Mesenchymal stem cell (in vitro differentiated cells and primary cell): ENCODE data around the gene ERBB4.

Source experiments
- DNase-seq: peaks from one replicate; pipeline ENCODE4 v3.0.0-alpha.2; 2013
- H2AFZ ChIP-seq: one replicate; pipeline ENCODE4 v1.6.1; 2013; ENCODE audit warnings: low read depth, mild to moderate bottlenecking, control low read depth, inconsistent platforms, low read length, moderate library complexity
- H2AK5ac ChIP-seq: 2 replicates; pipeline ENCODE4 v1.6.1; 2013; ENCODE audit warnings: low read length, moderate library complexity, mild to moderate bottlenecking, inconsistent platforms; ENCODE audit not compliant: severe bottlenecking
- H2BK120ac ChIP-seq: one replicate; pipeline ENCODE4 v1.6.1; 2013; ENCODE audit warnings: low read depth, mild to moderate bottlenecking, inconsistent platforms, low read length, moderate library complexity
- H2BK12ac ChIP-seq, 2 experiments: one replicate each; pipeline ENCODE4 v1.6.1; 2013; ENCODE audit warnings: inconsistent platforms in 2 of 2, low read length in 2 of 2, mild to moderate bottlenecking in 2 of 2, moderate library complexity in 2 of 2, control low read depth in 1 of 2
- H2BK15ac ChIP-seq: one replicate; pipeline ENCODE4 v1.6.1; 2013; ENCODE audit warnings: mild to moderate bottlenecking, low read depth, inconsistent platforms; ENCODE audit not compliant: poor library complexity, severe bottlenecking
- H2BK5ac ChIP-seq: 2 replicates; pipeline ENCODE4 v1.6.1; 2013; ENCODE audit warnings: low read depth, mild to moderate bottlenecking, low read length, control low read depth, inconsistent platforms; ENCODE audit not compliant: poor library complexity, severe bottlenecking
- H3K14ac ChIP-seq, 2 experiments: one replicate each; pipeline ENCODE4 v1.6.1; 2013; ENCODE audit warnings: inconsistent platforms in 2 of 2, low read length in 2 of 2, control low read depth in 1 of 2, mild to moderate bottlenecking in 1 of 2, moderate library complexity in 1 of 2
- H3K18ac ChIP-seq, 2 experiments: one replicate each; pipeline ENCODE4 v1.6.1; 2013; ENCODE audit warnings: inconsistent platforms in 2 of 2, low read length in 2 of 2, control low read depth in 1 of 2, low read depth in 1 of 2, mild to moderate bottlenecking in 1 of 2
- H3K23ac ChIP-seq, 2 experiments: one replicate each; pipeline ENCODE4 v1.6.1; 2013; ENCODE audit warnings: inconsistent platforms in 2 of 2, low read length in 2 of 2, mild to moderate bottlenecking in 2 of 2, moderate library complexity in 2 of 2, control low read depth in 1 of 2
- H3K27ac ChIP-seq: 2 replicates; pipeline ENCODE4 v1.5.1; 2013; ENCODE audit warnings: mild to moderate bottlenecking, moderate library complexity, low read length, control low read depth, inconsistent platforms; ENCODE audit not compliant: poor library complexity, severe bottlenecking
- H3K27me3 ChIP-seq, 2 experiments: 2 replicates each; pipeline versions ENCODE4 v1.6.1 to v1.7.0; 2013; ENCODE audit warnings: low read length in 2 of 2, mild to moderate bottlenecking in 2 of 2, moderate library complexity in 2 of 2, control low read depth in 1 of 2, inconsistent platforms in 1 of 2; ENCODE audit not compliant: control insufficient read depth in 1 of 2, insufficient read depth in 1 of 2
- H3K36me3 ChIP-seq, 2 experiments: 2 replicates each; pipeline versions ENCODE4 v1.6.1 to v1.7.0; 2013; ENCODE audit warnings: low read length in 2 of 2, control low read depth in 1 of 2, inconsistent platforms in 1 of 2, low read depth in 1 of 2, mild to moderate bottlenecking in 1 of 2; ENCODE audit not compliant: insufficient read depth in 2 of 2, control insufficient read depth in 1 of 2
- H3K4ac ChIP-seq, 2 experiments: one replicate each; pipeline ENCODE4 v1.6.1; 2013; ENCODE audit warnings: inconsistent platforms in 2 of 2, low read length in 2 of 2, mild to moderate bottlenecking in 2 of 2, moderate library complexity in 2 of 2, control low read depth in 1 of 2, low read depth in 1 of 2
- H3K4me1 ChIP-seq: 2 replicates; pipeline ENCODE4 v1.6.1; 2013; ENCODE audit warnings: low read depth, low read length, control low read depth; ENCODE audit not compliant: control insufficient read depth, insufficient read depth
- H3K4me2 ChIP-seq: 2 replicates; pipeline ENCODE4 v1.6.1; 2013; ENCODE audit warnings: low read length, mild to moderate bottlenecking, inconsistent platforms; ENCODE audit not compliant: poor library complexity, severe bottlenecking
- H3K4me3 ChIP-seq, 2 experiments: 2 replicates each; pipeline versions ENCODE4 v1.5.1 to v1.7.0; 2013; ENCODE audit warnings: low read length in 2 of 2, mild to moderate bottlenecking in 2 of 2, control low read depth in 1 of 2, low read depth in 1 of 2; ENCODE audit not compliant: insufficient read depth in 1 of 2
- H3K79me1 ChIP-seq: replicated peaks from 2 replicates; pipeline ENCODE4 v1.6.1; 2013; ENCODE audit warnings: mild to moderate bottlenecking, control low read depth, low read length, inconsistent platforms; ENCODE audit not compliant: poor library complexity, severe bottlenecking
- H3K9ac ChIP-seq: 2 replicates; pipeline ENCODE4 v1.7.0; 2013; ENCODE audit warnings: mild to moderate bottlenecking, low read length, moderate library complexity
- H3K9me3 ChIP-seq: 2 replicates; pipeline ENCODE4 v1.7.0; 2013; ENCODE audit warnings: mild to moderate bottlenecking, low read length; ENCODE audit not compliant: control insufficient read depth
- H4K8ac ChIP-seq: one replicate; pipeline ENCODE4 v1.6.1; 2013; ENCODE audit warnings: inconsistent platforms, mild to moderate bottlenecking, low read length, moderate library complexity
- H4K91ac ChIP-seq: one replicate; pipeline ENCODE4 v1.6.1; 2013; ENCODE audit warnings: mild to moderate bottlenecking, low read length, inconsistent platforms
- WGBS: methylation state at CpG from one replicate; pipeline ENCODE4 v1.1.7; 2013; ENCODE audit warnings: mixed read lengths; 5-methylcytosine and 5-hydroxymethylcytosine counted together

The ERBB4 gene

GRCh38 chr2:212536817-212537725 is 1.5 kb downstream of the ERBB4 start:
- Histone ChIP-seq H3K18ac (no peak overlapping the region), H3K27me3 (peaks cover 15 to 37% of the 10 kb centered on the region in 2 experiments), H2BK5ac (no peak overlapping the region), H3K14ac (no peak overlapping the region), H4K91ac (no peak overlapping the region), H4K8ac (no peak overlapping the region), H3K4me3 (peak overlapping the region; percentile 65 to 85), H3K9ac (no peak overlapping the region), H3K9me3 (no peaks in the 10 kb centered on the region), H3K23ac (peak overlapping the region in 1 of 2 experiments; percentile 34), H2BK120ac (no peak overlapping the region), H2AFZ (no peak overlapping the region), H2AK5ac (no peak overlapping the region), H3K27ac (no peak overlapping the region), H2BK12ac (no peak overlapping the region), H2BK15ac (no peak overlapping the region), H3K4me2 (peak overlapping the region; percentile 100), H3K4ac (no peak overlapping the region), H3K36me3 (peaks cover 0 to 2% of the 10 kb centered on the region in 2 experiments), H3K79me1 (no peaks in the 10 kb centered on the region), H3K4me1 (peaks cover 32% of the 10 kb centered on the region)
- 2% methylated on average over 56 of the region's 56 CpGs for WGBS
- DNase-seq: peak; percentile 33

DNA sequence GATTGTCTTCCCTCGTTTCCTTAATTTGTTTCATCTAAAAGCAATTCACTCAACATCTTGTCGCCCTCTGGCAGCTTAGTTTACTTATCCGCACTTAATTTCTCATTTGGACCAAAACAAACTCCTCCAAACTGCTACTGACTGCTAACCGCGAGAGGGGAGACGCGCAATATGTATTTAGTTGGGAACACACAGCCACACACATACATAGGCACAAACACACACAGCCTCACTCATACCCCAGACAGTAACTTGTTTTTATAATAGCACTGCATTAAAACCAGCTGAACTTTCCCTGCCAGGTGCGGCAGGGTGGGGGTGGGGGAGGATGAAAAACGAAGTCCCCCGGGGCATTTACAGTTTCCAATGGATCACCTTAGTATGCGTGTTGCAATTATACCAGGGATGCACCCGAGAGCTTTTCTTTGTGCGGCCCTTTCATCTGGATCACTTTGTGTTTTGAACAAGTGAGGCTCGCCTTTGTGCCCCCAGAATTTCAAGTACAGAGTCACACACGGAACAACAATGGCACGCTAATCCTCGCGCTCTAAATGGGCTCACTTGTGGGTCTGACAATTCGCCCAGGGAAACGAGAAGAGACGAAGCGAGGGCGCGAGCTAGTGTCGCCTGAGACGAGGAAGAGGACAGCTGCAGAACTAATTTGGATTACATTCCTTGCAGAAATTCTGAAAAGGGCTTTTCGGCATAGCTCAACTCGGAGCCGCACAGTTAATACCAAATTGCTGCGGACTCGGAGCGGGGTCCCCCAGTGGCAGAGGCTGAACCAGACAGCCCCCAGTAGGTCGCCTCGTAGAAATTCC is 2.4 kb downstream of the ERBB4 start:
- Histone ChIP-seq H3K23ac (peak overlapping the region in 1 of 2 experiments; percentile 24), H2BK15ac (no peak overlapping the region), H3K27me3 (peaks cover 15 to 35% of the 10 kb centered on the region in 2 experiments), H3K4ac (no peak overlapping the region), H2BK12ac (no peak overlapping the region), H2AK5ac (no peak overlapping the region), H3K36me3 (peaks cover 0 to 2% of the 10 kb centered on the region in 2 experiments), H3K18ac (no peak overlapping the region), H3K9me3 (no peaks in the 10 kb centered on the region), H3K4me2 (peak overlapping the region; percentile 100), H4K8ac (no peak overlapping the region), H3K4me3 (peak overlapping the region in 1 of 2 experiments; percentile 85), H3K14ac (no peak overlapping the region), H3K79me1 (no peaks in the 10 kb centered on the region), H3K27ac (no peak overlapping the region), H2BK5ac (no peak overlapping the region), H2AFZ (peak overlapping the region; percentile 64), H4K91ac (no peak overlapping the region), H3K9ac (no peak overlapping the region), H2BK120ac (no peak overlapping the region), H3K4me1 (peaks cover 32% of the 10 kb centered on the region)
- WGBS: 7% methylated on average over 34 of the region's 34 CpGs
- DNase-seq: peak; percentile 17

DNA sequence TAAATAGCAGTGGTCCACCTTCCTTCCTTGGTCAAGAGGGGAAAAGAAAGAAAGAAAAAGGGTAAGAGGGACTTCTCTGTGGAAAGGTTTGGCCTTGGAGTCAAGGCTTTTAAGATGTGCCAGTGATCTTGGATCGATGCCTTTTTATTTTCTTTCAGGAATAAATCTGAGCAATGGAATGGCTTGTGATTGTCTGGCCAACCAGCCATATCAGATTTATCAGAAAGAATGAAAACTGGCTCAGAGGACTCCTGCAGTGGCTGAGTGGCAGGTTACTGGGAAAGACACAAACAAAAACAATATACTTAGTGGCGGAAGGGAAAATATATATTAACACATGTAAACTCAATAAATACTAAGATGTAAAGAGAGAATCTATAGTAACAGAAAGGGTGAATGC is 4.3 kb downstream of the ERBB4 start:
- no peak overlapping the region for H2AK5ac ChIP-seq
- 88% methylated on average over 1 of the region's 2 CpGs for WGBS

DNA sequence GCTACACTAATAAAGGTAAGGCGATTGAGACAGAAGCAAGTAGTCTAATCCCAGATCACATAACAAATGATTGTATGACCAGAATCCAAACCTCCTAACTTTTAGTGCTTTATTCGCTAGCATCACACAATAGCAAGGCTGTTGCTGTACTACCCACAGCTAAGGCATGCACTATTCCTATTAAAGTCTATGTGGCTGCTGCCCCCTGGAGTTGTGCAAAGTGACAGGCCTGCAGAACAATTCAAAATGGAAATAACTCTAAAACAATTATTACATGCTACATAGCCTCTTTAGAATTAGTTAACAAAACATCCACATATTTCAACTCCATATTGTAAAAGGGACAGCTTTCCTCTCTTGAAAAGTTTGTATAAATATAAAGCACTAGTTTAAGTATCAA is 6.0 kb downstream of the ERBB4 start:
- 94% methylated on average over 2 of the region's 2 CpGs for WGBS
- Histone ChIP-seq H2BK5ac (no peak overlapping the region), H2AK5ac (no peak overlapping the region), H3K27me3 (peaks cover 15 to 23% of the 10 kb centered on the region in 2 experiments), H3K9me3 (no peaks in the 10 kb centered on the region), H3K23ac (no peak overlapping the region), H4K91ac (no peak overlapping the region), H3K4me3 (no peak overlapping the region), H4K8ac (no peak overlapping the region), H2BK12ac (no peak overlapping the region), H3K36me3 (no peaks in the 10 kb centered on the region), H3K79me1 (no peaks in the 10 kb centered on the region), H3K9ac (no peak overlapping the region), H2BK120ac (no peak overlapping the region), H3K18ac (no peak overlapping the region), H3K4ac (no peak overlapping the region), H3K4me2 (no peak overlapping the region), H2AFZ (no peak overlapping the region), H3K4me1 (peaks cover 15% of the 10 kb centered on the region), H2BK15ac (no peak overlapping the region), H3K27ac (no peak overlapping the region), H3K14ac (no peak overlapping the region)
- DNase-seq: no peak

More for the DNA sequence above, 4.3 kb downstream of the ERBB4 start:
- no peak overlapping the region for H2BK120ac ChIP-seq
- H2BK15ac ChIP-seq: no peak overlapping the region
- H3K36me3 ChIP-seq: peaks cover 0 to 2% of the 10 kb centered on the region in 2 experiments
- H2BK12ac ChIP-seq: no peak overlapping the region
- H2BK5ac ChIP-seq: no peak overlapping the region
- H3K9me3 ChIP-seq: no peaks in the 10 kb centered on the region
- peaks cover 15 to 35% of the 10 kb centered on the region in 2 experiments for H3K27me3 ChIP-seq
- no peak overlapping the region for H4K8ac ChIP-seq
- no peak overlapping the region for H3K23ac ChIP-seq
- H3K4ac ChIP-seq: no peak overlapping the region
- H3K4me1 ChIP-seq: peaks cover 30% of the 10 kb centered on the region
- no peak overlapping the region for H3K27ac ChIP-seq
- H2AFZ ChIP-seq: no peak overlapping the region
- DNase-seq: no peak
- H3K4me2 ChIP-seq: no peak overlapping the region
- H3K4me3 ChIP-seq: no peak overlapping the region
- H3K9ac ChIP-seq: no peak overlapping the region
- no peaks in the 10 kb centered on the region for H3K79me1 ChIP-seq
- no peak overlapping the region for H4K91ac ChIP-seq
- no peak overlapping the region for H3K14ac ChIP-seq
- no peak overlapping the region for H3K18ac ChIP-seq
